Muscle layer of colon (tissue), 2 donors: ENCODE results near the gene TIMM10.

ENCODE experiments used
- H3K27ac ChIP-seq: one replicate; pipeline ENCODE4 v1.7.0; 2013; ENCODE audit warnings: low read depth, mild to moderate bottlenecking, low read length, moderate library complexity
- H3K27me3 ChIP-seq, 2 donors: one replicate each; pipeline ENCODE4 v1.7.0; 2013; ENCODE audit warnings: low read length in 2 of 2, mild to moderate bottlenecking in 2 of 2; ENCODE audit not compliant: insufficient read depth in 2 of 2, control insufficient read depth in 1 of 2
- H3K36me3 ChIP-seq: one replicate; pipeline ENCODE4 v1.7.0; 2013; ENCODE audit warnings: mild to moderate bottlenecking, low read length; ENCODE audit not compliant: insufficient read depth
- H3K4me1 ChIP-seq: one replicate; pipeline ENCODE4 v1.7.0; 2013; ENCODE audit warnings: mild to moderate bottlenecking, low read length; ENCODE audit not compliant: insufficient read depth
- H3K4me3 ChIP-seq, 2 donors: one replicate each; pipeline ENCODE4 v1.7.0; 2013; ENCODE audit warnings: low read length in 2 of 2, low read depth in 1 of 2, mild to moderate bottlenecking in 1 of 2, moderate library complexity in 1 of 2
- H3K9ac ChIP-seq: one replicate; pipeline ENCODE4 v1.7.0; 2013; ENCODE audit warnings: low read length
- H3K9me3 ChIP-seq: one replicate; pipeline ENCODE4 v1.7.0; 2013; ENCODE audit warnings: mild to moderate bottlenecking, low read length
- donor health status: abdominal sarcoma.
- donor health status: Adenocarcinoma of cecum.

Gene TIMM10

GRCh38 chr11:57487920-57488659, 42.5 kb downstream of the TIMM10 start:
- Histone ChIP-seq H3K9me3 (no peaks in the 10 kb centered on the region), H3K27me3 (peaks cover 6 to 8% of the 10 kb centered on the region in 2 donors), H3K27ac (no peak overlapping the region), H3K4me1 (no peaks in the 10 kb centered on the region), H3K4me3 (no peak overlapping the region), H3K36me3 (peaks cover 69% of the 10 kb centered on the region), H3K9ac (no peak overlapping the region)

- Histone ChIP-seq H3K4me1 (no peaks in the 10 kb centered on the region), H3K36me3 (peaks cover 66% of the 10 kb centered on the region), H3K9me3 (no peaks in the 10 kb centered on the region), H3K4me3 (no peak overlapping the region), H3K27ac (no peak overlapping the region), H3K27me3 (peaks cover 7 to 17% of the 10 kb centered on the region in 2 donors), H3K9ac (no peak overlapping the region)
Observed at GRCh38 chr11:57487021-57487778, 43.4 kb downstream of the TIMM10 start.

GRCh38 chr11:57485217-57485990, 45.1 kb downstream of the TIMM10 start:
- no peak overlapping the region for H3K27ac ChIP-seq
- H3K9ac ChIP-seq, result no peak overlapping the region
- peaks cover 7 to 24% of the 10 kb centered on the region in 2 donors for H3K27me3 ChIP-seq
- H3K4me1 ChIP-seq, result no peaks in the 10 kb centered on the region
- peaks cover 52% of the 10 kb centered on the region for H3K36me3 ChIP-seq
- no peak overlapping the region for H3K4me3 ChIP-seq
- H3K9me3 ChIP-seq, result no peaks in the 10 kb centered on the region

- Histone ChIP-seq H3K4me1 (no peaks in the 10 kb centered on the region), H3K27me3 (peaks cover 7 to 24% of the 10 kb centered on the region in 2 donors), H3K9me3 (no peaks in the 10 kb centered on the region), H3K9ac (no peak overlapping the region), H3K36me3 (peaks cover 43% of the 10 kb centered on the region), H3K27ac (no peak overlapping the region), H3K4me3 (no peak overlapping the region)
Observed at GRCh38 chr11:57484141-57484710, 46.3 kb downstream of the TIMM10 start.

GRCh38 chr11:57483562-57483918, 47.0 kb downstream of the TIMM10 start:
- no peaks in the 10 kb centered on the region for H3K9me3 ChIP-seq
- no peak overlapping the region for H3K9ac ChIP-seq
- H3K4me1 ChIP-seq, result no peaks in the 10 kb centered on the region
- peaks cover 36% of the 10 kb centered on the region for H3K36me3 ChIP-seq
- H3K4me3 ChIP-seq, result no peak overlapping the region
- H3K27me3 ChIP-seq, result peaks cover 7 to 24% of the 10 kb centered on the region in 2 donors
- H3K27ac ChIP-seq, result no peak overlapping the region

- peaks cover 31% of the 10 kb centered on the region for H3K36me3 ChIP-seq
- H3K4me1 ChIP-seq, result no peaks in the 10 kb centered on the region
- H3K27me3 ChIP-seq, result peaks cover 7 to 24% of the 10 kb centered on the region in 2 donors
- no peak overlapping the region for H3K9ac ChIP-seq
- H3K9me3 ChIP-seq, result no peaks in the 10 kb centered on the region
- H3K4me3 ChIP-seq, result no peak overlapping the region
- H3K27ac ChIP-seq, result no peak overlapping the region
Observed at GRCh38 chr11:57482782-57483561, 47.6 kb downstream of the TIMM10 start.

- Histone ChIP-seq H3K9ac (no peak overlapping the region), H3K4me3 (no peak overlapping the region), H3K4me1 (no peaks in the 10 kb centered on the region), H3K27ac (no peak overlapping the region), H3K27me3 (peaks cover 7 to 24% of the 10 kb centered on the region in 2 donors), H3K36me3 (peaks cover 22% of the 10 kb centered on the region), H3K9me3 (no peaks in the 10 kb centered on the region)
Observed at GRCh38 chr11:57481915-57482781, 48.4 kb downstream of the TIMM10 start.

- no peaks in the 10 kb centered on the region for H3K4me1 ChIP-seq
- H3K36me3 ChIP-seq, result peaks cover 19% of the 10 kb centered on the region
- no peaks in the 10 kb centered on the region for H3K9me3 ChIP-seq
- H3K27ac ChIP-seq, result no peak overlapping the region
- H3K4me3 ChIP-seq, result no peak overlapping the region
- H3K27me3 ChIP-seq, result peaks cover 7 to 31% of the 10 kb centered on the region in 2 donors
- H3K9ac ChIP-seq, result no peak overlapping the region
Observed at GRCh38 chr11:57481315-57481714, 49.2 kb downstream of the TIMM10 start.

GRCh38 chr11:57480409-57481137, 50.0 kb downstream of the TIMM10 start:
- Histone ChIP-seq H3K27me3 (peaks cover 13 to 39% of the 10 kb centered on the region in 2 donors), H3K4me3 (no peak overlapping the region), H3K9ac (no peak overlapping the region), H3K9me3 (no peaks in the 10 kb centered on the region), H3K27ac (no peak overlapping the region), H3K36me3 (peaks cover 11% of the 10 kb centered on the region), H3K4me1 (peaks cover 6% of the 10 kb centered on the region)
